Thymus (tissue), 11 donors: ENCODE data around the gene ATP2B2. TPM values are rescaled to one million over a fixed set of nuclear protein-coding genes. Genes with fewer than 3 reads are reported as not detected.

Source experiments
- DNase-seq, 9 donors: peaks; one replicate each; pipeline ENCODE4 v3.0.0-alpha.2; 2013; ENCODE audit warnings: low spot score in 9 of 9, low read depth in 6 of 9, missing footprints in 1 of 9
- H3K27ac ChIP-seq, 2 donors: one replicate each; pipeline ENCODE4 v1.5.1; 2013; ENCODE audit warnings: control low read depth in 1 of 2, low read depth in 1 of 2, low read length in 1 of 2, mild to moderate bottlenecking in 1 of 2, moderate library complexity in 1 of 2
- H3K27me3 ChIP-seq, 2 donors: one replicate each; pipeline ENCODE4 v1.5.1; 2013; ENCODE audit warnings: low read length in 1 of 2; ENCODE audit not compliant: control insufficient read depth in 2 of 2, insufficient read depth in 1 of 2
- H3K36me3 ChIP-seq, 2 donors: one replicate each; pipeline ENCODE4 v1.5.1; 2013; ENCODE audit warnings: low read length in 1 of 2, mild to moderate bottlenecking in 1 of 2, moderate library complexity in 1 of 2; ENCODE audit not compliant: control insufficient read depth in 2 of 2, insufficient read depth in 2 of 2
- H3K4me1 ChIP-seq, 2 donors: one replicate each; pipeline ENCODE4 v1.5.1; 2013; ENCODE audit warnings: low read length in 2 of 2; ENCODE audit not compliant: control insufficient read depth in 2 of 2, insufficient read depth in 2 of 2
- H3K4me3 ChIP-seq, 2 donors: one replicate each; pipeline ENCODE4 v1.5.1; 2013; ENCODE audit warnings: low read length in 2 of 2, control low read depth in 1 of 2, mild to moderate bottlenecking in 1 of 2
- H3K9me3 ChIP-seq, 2 donors: one replicate each; pipeline ENCODE4 v1.5.1; 2013; ENCODE audit warnings: low read length in 1 of 2, mild to moderate bottlenecking in 1 of 2; ENCODE audit not compliant: control insufficient read depth in 2 of 2, insufficient read depth in 1 of 2
- WGBS: extraction: QIAGEN DNeasy Blood & Tissue Kit; methylation state at CpG from one replicate; pipeline ENCODE4 v1.1.7; 2013; 5-methylcytosine and 5-hydroxymethylcytosine counted together
- polyA plus RNA-seq: library from polyadenylated mRNA; stranded (reverse); fragments of 200-250 nt; gene quantifications from one replicate; pipeline ENCODE4 v1.2.3, GENCODE V29; 2013
- total RNA-seq: library from RNA; stranded (reverse); fragments of 120-200 nt; gene quantifications from one replicate; pipeline ENCODE4 v1.2.4, GENCODE V29; 2013
- donor health status: healthy.

Gene ATP2B2
- total and polyA plus RNA-seq, 2 donors = 0.19 to 0.34 TPM

DNA sequence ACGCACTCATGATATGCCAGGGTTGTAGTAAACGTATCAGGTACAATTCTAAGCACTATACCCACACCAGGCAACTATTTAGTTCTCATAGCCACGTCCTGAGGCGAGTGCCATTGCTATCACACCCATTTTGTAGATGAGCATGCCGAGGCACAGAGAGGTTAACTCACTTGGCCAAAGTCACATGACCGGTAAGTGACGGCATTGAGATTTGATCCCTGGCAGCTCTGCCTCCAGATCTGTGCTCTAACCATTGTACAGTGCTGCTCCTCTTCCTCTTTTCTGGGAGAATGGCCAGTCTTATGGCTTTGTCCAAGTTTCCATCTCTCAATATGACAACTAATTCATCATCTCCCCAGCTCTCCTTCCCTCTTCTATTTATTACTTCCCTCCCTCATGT, 18.9 kb upstream of the ATP2B2 start:
- DNase-seq = no peak
- WGBS = 89% methylated on average over 7 of the region's 7 CpGs
- Histone ChIP-seq H3K27me3 (peaks cover 0 to 16% of the 10 kb centered on the region in 2 donors), H3K27ac (no peak overlapping the region), H3K4me1 (no peaks in the 10 kb centered on the region), H3K36me3 (no peaks in the 10 kb centered on the region), H3K4me3 (no peak overlapping the region), H3K9me3 (no peaks in the 10 kb centered on the region)

- Histone ChIP-seq H3K9me3 (no peaks in the 10 kb centered on the region), H3K27me3 (peaks cover 0 to 16% of the 10 kb centered on the region in 2 donors), H3K27ac (no peak overlapping the region), H3K4me3 (no peak overlapping the region), H3K4me1 (no peaks in the 10 kb centered on the region), H3K36me3 (no peaks in the 10 kb centered on the region)
- 15% methylated on average over 5 of the region's 5 CpGs for WGBS
- DNase-seq = no peak
These were observed 18.2 kb upstream of the ATP2B2 start for GRCh38 chr3:10523561-10523960.

DNA sequence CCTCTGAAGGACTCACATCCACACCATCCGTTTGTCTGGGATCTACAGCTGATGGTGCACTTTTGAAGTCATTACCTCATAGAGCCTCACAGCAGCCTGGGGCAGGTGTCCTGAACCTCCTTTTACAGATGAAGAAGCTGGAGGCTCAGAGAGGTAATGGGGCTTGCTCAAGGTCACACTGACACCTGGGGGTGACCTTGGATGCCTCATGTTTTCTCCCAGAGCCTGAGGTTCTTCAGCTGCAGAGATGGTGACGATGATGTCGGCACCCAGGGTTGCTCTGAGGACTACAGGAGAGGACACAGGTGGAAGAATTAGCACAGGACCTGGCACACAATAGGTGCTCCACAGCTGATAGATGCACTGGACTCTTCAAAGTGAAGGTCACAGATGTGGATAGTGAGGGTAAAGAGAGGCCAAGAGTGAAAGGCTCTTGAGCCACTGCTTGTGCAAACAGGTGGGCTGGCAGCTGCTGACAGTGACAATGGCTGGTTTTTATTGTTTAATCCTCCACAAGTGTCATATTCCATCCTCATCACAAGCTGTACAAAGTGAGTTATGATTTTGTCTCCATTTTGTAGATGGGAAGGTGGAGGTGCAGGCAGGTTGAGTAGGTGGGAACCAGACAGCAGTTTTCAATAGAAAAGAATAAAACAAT, 17.4 kb upstream of the ATP2B2 start:
- 92% methylated on average over 3 of the region's 3 CpGs for WGBS
- no peaks in the 10 kb centered on the region for H3K36me3 ChIP-seq
- H3K4me3 ChIP-seq = no peak overlapping the region
- H3K4me1 ChIP-seq = no peaks in the 10 kb centered on the region
- H3K9me3 ChIP-seq = no peaks in the 10 kb centered on the region
- peaks cover 0 to 17% of the 10 kb centered on the region in 2 donors for H3K27me3 ChIP-seq
- DNase-seq = no peak
- no peak overlapping the region for H3K27ac ChIP-seq

GRCh38 chr3:10521772-10522441, 16.5 kb upstream of the ATP2B2 start:
- Histone ChIP-seq H3K36me3 (no peaks in the 10 kb centered on the region), H3K4me1 (no peaks in the 10 kb centered on the region), H3K4me3 (no peak overlapping the region), H3K27ac (no peak overlapping the region), H3K27me3 (peaks cover 0 to 17% of the 10 kb centered on the region in 2 donors), H3K9me3 (no peaks in the 10 kb centered on the region)
- DNase-seq = no peak
- 90% methylated on average over 6 of the region's 6 CpGs for WGBS

GRCh38 chr3:10520072-10520471, 14.7 kb upstream of the ATP2B2 start:
- no peak overlapping the region for H3K4me3 ChIP-seq
- DNase-seq = no peak
- peaks cover 0 to 17% of the 10 kb centered on the region in 2 donors for H3K27me3 ChIP-seq
- no peak overlapping the region for H3K27ac ChIP-seq
- no peaks in the 10 kb centered on the region for H3K9me3 ChIP-seq
- H3K36me3 ChIP-seq = no peaks in the 10 kb centered on the region
- no peaks in the 10 kb centered on the region for H3K4me1 ChIP-seq
- WGBS = 94% methylated on average over 4 of the region's 4 CpGs

GRCh38 chr3:10519236-10519635, 13.8 kb upstream of the ATP2B2 start:
- 96% methylated on average over 7 of the region's 7 CpGs for WGBS
- H3K4me1 ChIP-seq = no peaks in the 10 kb centered on the region
- no peaks in the 10 kb centered on the region for H3K9me3 ChIP-seq
- H3K36me3 ChIP-seq = no peaks in the 10 kb centered on the region
- peaks cover 0 to 13% of the 10 kb centered on the region in 2 donors for H3K27me3 ChIP-seq
- no peak for DNase-seq
- no peak overlapping the region for H3K27ac ChIP-seq
- H3K4me3 ChIP-seq = no peak overlapping the region

- H3K4me3 ChIP-seq = no peak overlapping the region
- WGBS = 97% methylated on average over 13 of the region's 13 CpGs
- H3K4me1 ChIP-seq = no peaks in the 10 kb centered on the region
- no peak for DNase-seq
- H3K9me3 ChIP-seq = no peaks in the 10 kb centered on the region
- no peak overlapping the region for H3K27ac ChIP-seq
- H3K27me3 ChIP-seq = peaks cover 0 to 11% of the 10 kb centered on the region in 2 donors
- H3K36me3 ChIP-seq = no peaks in the 10 kb centered on the region
These were observed 13.2 kb upstream of the ATP2B2 start for GRCh38 chr3:10518506-10519150.

DNA sequence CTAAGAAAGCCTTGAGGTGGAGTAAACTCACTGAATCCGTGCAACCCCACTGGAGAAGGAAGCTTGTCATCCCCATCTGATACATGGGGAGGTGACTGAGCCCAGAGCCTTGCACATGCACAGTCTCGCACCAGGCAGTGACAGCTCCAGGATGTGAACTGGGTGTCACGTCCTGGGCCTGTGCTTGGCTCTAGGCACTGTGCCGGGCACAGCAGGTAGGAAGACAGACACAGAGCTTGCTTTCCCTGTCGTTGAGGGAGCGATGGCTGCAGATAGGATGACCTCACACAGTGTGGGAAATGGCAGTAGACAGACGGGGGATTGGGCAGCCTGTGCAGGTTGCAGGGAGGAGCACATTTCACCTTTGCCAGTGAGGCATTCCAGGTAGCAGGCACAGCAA, 12.2 kb upstream of the ATP2B2 start:
- Histone ChIP-seq H3K27ac (no peak overlapping the region), H3K27me3 (peaks cover 0 to 5% of the 10 kb centered on the region in 2 donors), H3K4me1 (no peaks in the 10 kb centered on the region), H3K4me3 (no peak overlapping the region), H3K36me3 (no peaks in the 10 kb centered on the region), H3K9me3 (no peaks in the 10 kb centered on the region)
- DNase-seq = no peak
- WGBS = 89% methylated on average over 7 of the region's 7 CpGs
